GM19328 (cell line): ENCODE measurements around the gene CACNA2D4.

Source experiments
- ATAC-seq: cut with Tn5 transposase; IDR thresholded peaks from one replicate; pipeline ENCODE4 v1.9.1; 2021; ENCODE audit warnings: mild to moderate bottlenecking, moderate library complexity; ENCODE audit not compliant: unreplicated experiment

The CACNA2D4 gene

GRCh38 chr12:1760566-1761382 is 157.7 kb downstream of the CACNA2D4 start:
- ATAC-seq, result no peak

- ATAC-seq, result no peak
These were observed 159.6 kb downstream of the CACNA2D4 start for GRCh38 chr12:1758887-1759286.

GRCh38 chr12:1758376-1758775 is 160.1 kb downstream of the CACNA2D4 start:
- no peak for ATAC-seq

- ATAC-seq, result no peak
These were observed 168.2 kb downstream of the CACNA2D4 start for GRCh38 chr12:1750300-1750699.

GRCh38 chr12:1749019-1749418 is 169.4 kb downstream of the CACNA2D4 start:
- no peak for ATAC-seq

- ATAC-seq, result no peak
These were observed 170.8 kb downstream of the CACNA2D4 start for GRCh38 chr12:1747609-1748008.

- no peak for ATAC-seq
These were observed 173.5 kb downstream of the CACNA2D4 start for GRCh38 chr12:1744932-1745331.
